Measurements from ENCODE around the gene LMF1.

DNA sequence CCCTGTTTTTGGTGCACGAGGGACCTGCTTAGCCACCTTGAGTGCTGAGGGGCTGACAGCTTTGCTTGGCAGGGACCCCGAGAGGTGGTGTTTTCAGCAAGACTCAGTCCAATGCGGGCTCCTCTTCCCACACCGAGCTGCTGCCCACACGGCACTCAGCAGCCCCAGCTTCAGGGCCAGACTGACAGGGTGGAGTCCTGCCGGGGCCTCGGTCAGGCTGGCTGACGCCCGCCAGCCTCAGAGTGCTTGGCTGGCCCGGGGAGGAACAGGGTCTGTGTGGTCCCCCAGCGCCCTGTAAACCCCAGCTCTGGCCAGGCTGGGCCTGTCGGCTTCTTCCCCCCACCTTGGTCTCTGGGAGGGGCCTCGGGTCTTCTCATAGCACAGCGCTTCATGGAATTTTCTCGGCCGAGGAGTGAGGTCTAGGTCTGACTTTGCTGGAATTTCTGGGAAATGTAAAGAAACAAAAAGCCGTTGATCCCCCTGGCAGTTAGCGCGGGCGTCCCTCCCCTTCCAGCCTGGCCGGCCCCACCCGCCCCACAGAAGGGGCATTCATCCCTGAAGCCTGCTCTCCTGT lies 13.4 kb upstream of the LMF1 start:
- no peak for TF ChIP-seq POLR2A (IDR thresholded peaks at IDR 0.05; ENCODE audit: low read depth, low read length)
- TF ChIP-seq POLR2AphosphoS5 (IDR thresholded peaks at IDR 0.05; ENCODE audit: low read depth, low read length), result no peak

Measured in GM12891 (cell line).